ENCODE data around the gene PSKH1.

DNA sequence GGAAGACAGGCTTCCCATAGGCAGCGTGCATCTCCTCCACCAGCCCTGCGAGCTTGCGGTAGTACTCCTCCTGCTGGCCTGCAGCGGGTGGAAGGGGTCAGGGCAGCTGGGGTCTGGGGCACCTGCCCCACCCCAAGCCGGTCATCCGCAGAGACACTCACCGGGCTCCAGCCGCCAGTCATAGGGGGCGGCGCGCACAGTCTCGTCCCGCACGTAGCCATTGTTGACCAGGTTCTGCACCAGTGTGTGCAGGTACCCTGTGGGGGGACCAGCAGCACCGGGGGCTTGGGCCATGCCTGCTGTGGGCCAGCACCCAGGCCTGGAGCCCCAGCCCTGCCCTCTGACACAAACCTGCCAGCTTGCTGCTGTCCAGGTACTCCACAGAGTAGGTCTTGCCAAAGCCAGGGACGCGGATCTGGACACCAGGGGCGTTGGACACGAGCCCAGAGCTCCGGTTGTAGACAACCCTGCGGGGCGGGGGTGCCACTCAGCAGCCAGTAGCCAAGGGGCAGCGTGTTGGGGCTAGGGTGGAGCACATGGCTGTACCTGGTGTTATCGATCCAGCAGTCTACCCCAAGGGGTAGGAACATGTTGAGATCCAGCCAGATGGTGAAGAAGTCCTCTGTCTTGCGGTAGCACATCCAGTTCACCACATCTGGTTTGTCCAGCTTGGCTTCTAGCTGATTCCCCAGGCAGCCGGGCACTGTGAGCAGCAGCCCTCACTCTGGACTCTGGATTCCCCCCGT lies 49.6 kb downstream of the PSKH1 start:
- TF ChIP-seq, protein P1, sequence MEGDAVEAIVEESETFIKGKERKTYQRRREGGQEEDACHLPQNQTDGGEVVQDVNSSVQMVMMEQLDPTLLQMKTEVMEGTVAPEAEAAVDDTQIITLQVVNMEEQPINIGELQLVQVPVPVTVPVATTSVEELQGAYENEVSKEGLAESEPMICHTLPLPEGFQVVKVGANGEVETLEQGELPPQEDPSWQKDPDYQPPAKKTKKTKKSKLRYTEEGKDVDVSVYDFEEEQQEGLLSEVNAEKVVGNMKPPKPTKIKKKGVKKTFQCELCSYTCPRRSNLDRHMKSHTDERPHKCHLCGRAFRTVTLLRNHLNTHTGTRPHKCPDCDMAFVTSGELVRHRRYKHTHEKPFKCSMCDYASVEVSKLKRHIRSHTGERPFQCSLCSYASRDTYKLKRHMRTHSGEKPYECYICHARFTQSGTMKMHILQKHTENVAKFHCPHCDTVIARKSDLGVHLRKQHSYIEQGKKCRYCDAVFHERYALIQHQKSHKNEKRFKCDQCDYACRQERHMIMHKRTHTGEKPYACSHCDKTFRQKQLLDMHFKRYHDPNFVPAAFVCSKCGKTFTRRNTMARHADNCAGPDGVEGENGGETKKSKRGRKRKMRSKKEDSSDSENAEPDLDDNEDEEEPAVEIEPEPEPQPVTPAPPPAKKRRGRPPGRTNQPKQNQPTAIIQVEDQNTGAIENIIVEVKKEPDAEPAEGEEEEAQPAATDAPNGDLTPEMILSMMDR (tag by site-specific recombination; IDR thresholded peaks at IDR 0.05), result no peak
- TF ChIP-seq ZBTB10 (tag by site-specific recombination; IDR thresholded peaks at IDR 0.05) (no peak), ZSCAN23 (tag by site-specific recombination; IDR thresholded peaks at IDR 0.05) (no peak), ZNF518A (tag by site-specific recombination; conservative IDR thresholded peaks at IDR 0.05; ENCODE audit: low read depth) (no peak), ZNF138 (tag by site-specific recombination; IDR thresholded peaks at IDR 0.05; ENCODE audit: borderline replicate concordance) (no peak)
